Activated CD4-positive, alpha-beta T cell treated with anti-CD3 and anti-CD28 coated beads for 1 hour (primary cell): ENCODE data around the gene IPO9.
"Not testable (repeated sequence)": the region's sequence is repeated elsewhere in the genome, so short reads cannot be mapped to it uniquely, and the experiment has no call there.

Source experiments
- DNase-seq: peaks from one replicate; pipeline ENCODE4 v3.0.0-alpha.2; 2020

The IPO9 gene

GRCh38 chr1:201810466-201811216, 18.3 kb upstream of the IPO9 start:
- DNase-seq: no peak

DNA sequence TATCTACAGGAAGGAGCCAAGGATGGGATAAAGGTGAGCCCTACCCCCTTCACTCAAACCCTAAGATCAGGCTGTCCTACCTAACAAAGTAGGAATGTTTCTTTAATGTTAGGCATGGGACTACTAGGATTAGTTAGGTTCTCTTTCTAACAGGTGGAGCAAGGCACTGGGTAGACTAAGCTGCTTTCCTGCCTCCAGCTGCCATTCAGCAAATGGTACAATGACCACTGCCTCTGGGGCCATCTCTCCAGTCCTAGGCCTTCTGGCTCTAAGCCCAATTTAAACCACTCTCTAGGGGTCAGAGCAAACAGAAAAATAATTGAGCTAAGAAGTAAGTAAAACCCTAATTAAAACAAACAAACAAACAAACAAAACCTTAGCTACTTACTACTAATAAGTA, 15.7 kb upstream of the IPO9 start:
- DNase-seq: no peak

GRCh38 chr1:201816309-201816854, 12.6 kb upstream of the IPO9 start:
- no peak for DNase-seq

- no peak for DNase-seq
Observed at GRCh38 chr1:201818971-201819750, 9.8 kb upstream of the IPO9 start.

DNA sequence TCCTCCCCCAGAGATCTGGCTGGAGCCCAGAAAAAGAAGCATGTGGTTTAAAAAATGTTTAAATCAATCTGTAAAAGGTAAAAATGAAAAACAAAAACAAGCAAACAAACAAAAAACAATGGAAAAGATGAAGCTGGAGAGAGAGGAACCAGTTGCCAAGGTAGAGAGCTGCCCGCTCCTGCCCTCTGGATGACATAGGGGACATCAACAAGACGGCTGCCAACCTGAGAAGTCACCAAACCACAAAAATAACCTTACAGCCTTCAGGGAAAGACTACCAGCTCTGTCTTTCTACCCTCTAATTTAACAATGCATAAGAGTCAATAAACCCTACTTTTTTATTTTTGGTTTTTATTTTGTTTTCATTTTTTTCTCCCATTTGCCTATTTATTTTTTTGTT, 8.5 kb upstream of the IPO9 start:
- DNase-seq: no peak

DNA sequence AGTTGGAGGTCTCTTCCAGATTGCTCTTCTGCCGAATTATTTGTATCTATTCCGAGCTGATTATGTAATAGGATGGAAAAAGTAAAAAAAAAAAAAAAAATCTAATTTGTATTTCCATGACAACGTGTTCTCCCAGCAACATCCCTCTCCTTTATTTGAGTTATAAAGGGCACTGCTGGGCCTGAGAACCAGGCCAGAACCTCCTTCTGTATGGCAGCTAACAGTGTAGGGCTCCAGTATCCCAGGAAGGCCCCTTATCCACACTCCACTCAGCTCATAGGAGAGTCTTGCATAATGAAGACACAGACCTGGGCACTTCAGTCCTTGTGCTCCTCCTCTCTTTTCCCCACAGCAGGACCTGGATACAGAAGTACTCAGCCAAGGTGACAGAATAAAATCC, 3.7 kb upstream of the IPO9 start:
- no peak for DNase-seq

DNA sequence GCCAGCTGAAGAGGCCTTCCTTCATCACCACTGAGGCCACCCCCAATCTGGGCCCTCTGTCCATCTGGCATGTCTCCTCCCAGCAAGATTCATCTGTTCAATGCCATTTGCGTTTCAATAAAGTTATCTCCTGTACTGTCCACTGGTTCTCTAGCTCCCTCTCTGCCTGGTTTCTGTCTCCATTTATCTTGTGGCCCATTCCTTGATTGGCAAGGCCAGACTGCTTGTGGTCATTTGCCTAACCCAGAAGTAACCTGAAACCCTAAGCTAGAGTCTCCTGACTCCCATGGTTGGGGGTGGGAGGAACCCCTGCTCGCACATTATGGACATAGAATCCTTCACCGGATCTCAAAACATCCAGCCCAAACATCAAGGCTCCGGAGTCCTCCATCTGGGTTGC, 2.1 kb upstream of the IPO9 start:
- DNase-seq: no peak

GRCh38 chr1:201827321-201828216, 1.4 kb upstream of the IPO9 start:
- DNase-seq: no peak

DNA sequence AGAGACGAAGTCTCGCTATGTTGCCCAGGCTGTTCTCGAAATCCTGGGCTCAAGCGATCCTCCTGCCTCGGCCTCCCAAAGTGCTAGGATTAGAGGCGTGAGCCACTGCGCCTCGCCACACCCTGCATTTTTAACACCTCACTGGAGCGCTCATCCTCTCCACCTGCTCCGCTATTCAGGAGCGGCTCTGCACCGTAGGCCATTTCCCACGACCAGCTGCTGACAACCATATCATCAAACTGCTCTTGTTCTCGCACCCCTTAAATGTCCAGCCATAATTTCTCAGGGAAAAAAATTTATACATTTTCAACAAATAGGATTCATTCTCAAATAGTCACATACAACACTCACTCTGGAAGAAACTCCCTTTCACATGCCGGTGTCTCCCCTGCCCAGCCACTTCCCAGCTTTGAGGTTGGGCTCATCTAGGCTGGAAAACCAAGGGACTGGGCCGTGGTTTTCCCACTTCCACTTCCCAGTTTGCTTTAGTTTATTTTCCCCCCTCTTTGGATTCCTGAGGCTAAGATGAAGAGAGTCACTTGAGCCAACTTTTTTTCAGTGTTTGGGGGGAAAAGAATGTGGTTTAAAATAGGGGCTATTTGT, 639 bp upstream of the IPO9 start:
- no peak for DNase-seq

GRCh38 chr1:201831371-201831770, 2.4 kb downstream of the IPO9 start:
- DNase-seq: no peak

GRCh38 chr1:201834621-201835020, 5.7 kb downstream of the IPO9 start:
- no peak for DNase-seq

GRCh38 chr1:201838381-201838780, 9.4 kb downstream of the IPO9 start:
- DNase-seq: no peak

DNA sequence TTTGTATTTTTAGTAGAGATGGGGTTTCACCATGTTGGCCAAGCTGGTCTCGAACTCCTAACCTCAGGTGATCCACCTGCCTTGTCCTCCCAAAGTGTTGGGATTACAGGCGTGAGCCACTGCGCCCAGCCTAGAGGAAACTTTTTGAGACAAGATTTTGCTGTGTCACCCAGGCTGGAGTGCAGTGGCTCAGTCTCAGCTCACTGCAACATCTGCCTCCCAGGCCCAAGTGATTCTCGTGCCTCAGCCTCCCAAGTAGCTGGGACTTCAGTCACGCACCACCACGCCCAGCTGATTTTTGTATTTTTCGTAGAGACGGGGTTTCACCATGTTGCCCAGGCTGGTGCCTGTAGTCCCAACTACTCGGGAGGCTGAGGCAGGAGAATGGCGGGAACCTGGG, 10.1 kb downstream of the IPO9 start:
- DNase-seq: not testable (repeated sequence)

DNA sequence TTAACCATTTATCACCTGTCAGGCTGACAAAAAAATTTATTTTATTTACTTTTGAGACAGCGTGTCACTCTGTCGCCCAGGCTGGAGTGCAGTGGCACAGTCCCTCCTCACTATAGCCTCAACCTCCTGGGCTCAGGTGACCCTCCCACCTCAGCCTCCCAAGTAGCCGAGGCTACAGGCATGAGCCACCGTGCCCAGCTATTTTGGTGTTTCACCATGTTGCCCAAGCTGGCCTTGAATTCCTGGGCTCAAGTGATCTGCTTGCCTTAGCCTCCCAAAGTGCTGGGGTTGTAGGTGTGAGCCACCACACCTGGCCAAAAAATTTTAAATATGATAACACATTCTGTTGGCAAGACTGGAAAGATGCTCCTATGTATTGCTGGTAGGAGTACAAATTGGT, 11.1 kb downstream of the IPO9 start:
- DNase-seq: no peak

DNA sequence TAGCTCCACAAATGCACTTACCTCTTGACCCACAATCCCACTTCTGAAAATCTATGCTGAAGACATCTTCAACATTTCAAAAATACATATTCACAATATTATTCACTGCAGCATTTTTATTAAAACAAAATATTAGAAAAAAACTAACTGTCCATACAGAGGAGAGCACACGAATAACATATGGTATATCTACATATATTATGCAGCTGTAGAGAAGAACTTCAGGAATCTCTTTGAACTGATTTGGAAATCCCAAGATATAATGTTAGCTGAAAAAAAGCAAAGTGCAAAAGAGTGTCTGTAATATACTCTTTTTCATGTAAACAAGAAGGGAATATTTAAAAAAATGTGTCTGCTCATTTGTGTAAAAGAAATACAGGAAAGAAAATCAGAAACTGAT, 11.5 kb downstream of the IPO9 start:
- no peak for DNase-seq

GRCh38 chr1:201841265-201841912, 12.4 kb downstream of the IPO9 start:
- DNase-seq: no peak

GRCh38 chr1:201842472-201843027, 13.6 kb downstream of the IPO9 start:
- DNase-seq: no peak

- no peak for DNase-seq
Observed at GRCh38 chr1:201845331-201846083, 16.6 kb downstream of the IPO9 start.

- DNase-seq: no peak
Observed at GRCh38 chr1:201847150-201847549, 18.2 kb downstream of the IPO9 start.

- DNase-seq: no peak
Observed at GRCh38 chr1:201848230-201848629, 19.3 kb downstream of the IPO9 start.
